MM.1S (cell line): ENCODE measurements around the gene CCL2.

Experiments
- DNase-seq: peaks from one replicate; pipeline ENCODE4 v3.0.0-alpha.2; 2015
- H2AFZ ChIP-seq: fragments of 300-600 bp; sonication (generic); 2 replicates; pipeline ENCODE4 v1.6.0; 2016; ENCODE audit warnings: antibody characterized with exemption, low read length
- H3F3A ChIP-seq: fragments of 300-600 bp; sonication (generic); 2 replicates; pipeline ENCODE4 v1.6.1; 2016; ENCODE audit warnings: mild to moderate bottlenecking, antibody characterized with exemption, low read length, moderate library complexity, mixed read lengths; ENCODE audit not compliant: insufficient read depth
- H3K27ac ChIP-seq: fragments of 300-600 bp; sonication (generic); 2 replicates; pipeline ENCODE4 v1.5.1; 2016; ENCODE audit warnings: mild to moderate bottlenecking, low read length
- H3K27me3 ChIP-seq: fragments of 300-600 bp; sonication (generic); replicated peaks from 2 replicates; pipeline ENCODE4 v1.6.0; 2016; ENCODE audit warnings: low read length; ENCODE audit not compliant: insufficient read depth
- H3K36me3 ChIP-seq: fragments of 300-600 bp; sonication (generic); replicated peaks from 2 replicates; pipeline ENCODE4 v1.6.1; 2016; ENCODE audit warnings: mild to moderate bottlenecking, low read length, mixed read lengths; ENCODE audit not compliant: insufficient read depth
- H3K4me1 ChIP-seq: fragments of 300-600 bp; sonication (generic); 2 replicates; pipeline ENCODE4 v1.6.1; 2016; ENCODE audit warnings: low read length, mixed read lengths
- H3K4me2 ChIP-seq: fragments of 300-600 bp; sonication (generic); 2 replicates; pipeline ENCODE4 v1.6.0; 2016; ENCODE audit warnings: low read depth, low read length
- H3K4me3 ChIP-seq: fragments of 300-600 bp; sonication (generic); 2 replicates; pipeline ENCODE4 v1.5.1; 2016; ENCODE audit warnings: low read length, mixed read lengths
- H3K79me2 ChIP-seq: fragments of 300-600 bp; sonication (generic); 2 replicates; pipeline ENCODE4 v1.6.1; 2016; ENCODE audit warnings: mixed run types, low read length, mixed read lengths
- H3K9ac ChIP-seq: fragments of 300-600 bp; sonication (generic); 2 replicates; pipeline ENCODE4 v1.6.1; 2016; ENCODE audit warnings: low read length, mixed read lengths
- H3K9me2 ChIP-seq: fragments of 300-600 bp; sonication (generic); replicated peaks from 2 replicates; pipeline ENCODE4 v1.6.1; 2016; ENCODE audit warnings: mild to moderate bottlenecking, low read length, mixed read lengths; ENCODE audit not compliant: insufficient read depth
- H3K9me3 ChIP-seq: fragments of 300-600 bp; sonication (generic); replicated peaks from 2 replicates; pipeline ENCODE4 v1.6.1; 2016; ENCODE audit warnings: mild to moderate bottlenecking, low read length, mixed read lengths; ENCODE audit not compliant: insufficient read depth
- H4K20me1 ChIP-seq: fragments of 300-600 bp; sonication (generic); 2 replicates; pipeline ENCODE4 v1.6.1; 2016; ENCODE audit warnings: mild to moderate bottlenecking, low read length, moderate library complexity, mixed read lengths; ENCODE audit not compliant: insufficient read depth
- CTCF ChIP-seq: fragments of 300-600 bp; sonication (generic); IDR thresholded peaks from 2 replicates; pipeline ENCODE4 v1.5.1; 2016; ENCODE audit warnings: antibody characterized with exemption, low read length, mixed read lengths
- EZH2 ChIP-seq: fragments of 300-600 bp; sonication (generic); optimal IDR thresholded peaks from 2 replicates; pipeline ENCODE3; 2017; ENCODE audit warnings: low read depth, mild to moderate bottlenecking, antibody characterized with exemption, low read length, mixed read lengths
- EZH2phosphoT487 ChIP-seq: fragments of 300-600 bp; sonication (generic); IDR thresholded peaks from 2 replicates; pipeline ENCODE4 v1.6.1; 2018; ENCODE audit warnings: antibody characterized with exemption, low read length

Gene CCL2

GRCh38 chr17:34299956-34300577 is 45.0 kb downstream of the CCL2 start:
- H3K36me3 ChIP-seq, result no peaks in the 10 kb centered on the region
- H3K9ac ChIP-seq, result no peak overlapping the region
- H2AFZ ChIP-seq, result no peak overlapping the region
- DNase-seq, result no peak
- TF ChIP-seq CTCF, result no peak
- no peak for TF ChIP-seq EZH2phosphoT487
- no peak for TF ChIP-seq EZH2
- no peaks in the 10 kb centered on the region for H3K9me3 ChIP-seq
- peaks cover 14% of the 10 kb centered on the region for H3F3A ChIP-seq
- H3K27me3 ChIP-seq, result no peaks in the 10 kb centered on the region
- H4K20me1 ChIP-seq, result no peaks in the 10 kb centered on the region
- no peaks in the 10 kb centered on the region for H3K9me2 ChIP-seq
- H3K79me2 ChIP-seq, result no peaks in the 10 kb centered on the region
- no peak overlapping the region for H3K4me3 ChIP-seq
- peaks cover 36% of the 10 kb centered on the region for H3K4me1 ChIP-seq
- H3K27ac ChIP-seq, result peak overlapping the region; percentile 62; the same call in 1 of the 2 replicates
- H3K4me2 ChIP-seq, result peak overlapping the region; percentile 20; the same call in 1 of the 2 replicates

GRCh38 chr17:34300652-34301370 is 45.7 kb downstream of the CCL2 start:
- no peak overlapping the region for H3K4me3 ChIP-seq
- peaks cover 14% of the 10 kb centered on the region for H3F3A ChIP-seq
- peak; percentile 79 for DNase-seq
- H3K4me2 ChIP-seq, result peak overlapping the region; percentile 55
- no peaks in the 10 kb centered on the region for H3K9me3 ChIP-seq
- H2AFZ ChIP-seq, result peak overlapping the region; percentile 27; the same call in 1 of the 2 replicates
- H3K9ac ChIP-seq, result no peak overlapping the region
- H3K36me3 ChIP-seq, result no peaks in the 10 kb centered on the region
- peaks cover 36% of the 10 kb centered on the region for H3K4me1 ChIP-seq
- no peaks in the 10 kb centered on the region for H3K79me2 ChIP-seq
- peak overlapping the region; percentile 62 for H3K27ac ChIP-seq
- H3K9me2 ChIP-seq, result no peaks in the 10 kb centered on the region
- no peak for TF ChIP-seq EZH2phosphoT487
- TF ChIP-seq EZH2, result no peak
- TF ChIP-seq CTCF, result no peak
- H3K27me3 ChIP-seq, result no peaks in the 10 kb centered on the region
- no peaks in the 10 kb centered on the region for H4K20me1 ChIP-seq

GRCh38 chr17:34301986-34302385 is 46.9 kb downstream of the CCL2 start:
- Histone ChIP-seq H3K4me3 (no peak overlapping the region), H3K27ac (no peak overlapping the region), H3K9me3 (no peaks in the 10 kb centered on the region), H3K36me3 (no peaks in the 10 kb centered on the region), H3K9ac (no peak overlapping the region), H3K27me3 (no peaks in the 10 kb centered on the region), H3K4me1 (peaks cover 41% of the 10 kb centered on the region), H3K4me2 (no peak overlapping the region), H3K79me2 (no peaks in the 10 kb centered on the region), H4K20me1 (no peaks in the 10 kb centered on the region), H3F3A (peaks cover 14% of the 10 kb centered on the region), H3K9me2 (no peaks in the 10 kb centered on the region), H2AFZ (no peak overlapping the region)
- TF ChIP-seq EZH2phosphoT487 (no peak), EZH2 (no peak), CTCF (no peak)
- no peak for DNase-seq
